Prostate gland (tissue), 2 donors: ENCODE data around the gene CAMSAP1. TPM values are rescaled to one million over a fixed set of nuclear protein-coding genes. Genes with fewer than 3 reads are reported as not detected.

Experiments
- DNase-seq: peaks from one replicate; pipeline ENCODE4 v3.0.0-alpha.2; 2019; ENCODE audit warnings: low spot score
- H3K27ac ChIP-seq, 2 donors: fragments of 200-600 bp; sonication (generic); 2 replicates each; pipeline ENCODE4 v1.5.1; 2017 to 2019
- H3K27me3 ChIP-seq: fragments of 200-600 bp; sonication (generic); replicated peaks from 2 replicates; pipeline ENCODE4 v1.5.1; 2019; ENCODE audit not compliant: insufficient read depth
- H3K36me3 ChIP-seq, 2 donors: fragments of 200-600 bp; sonication (generic); 1 replicate in 1 of 2; 2 replicates in 1 of 2; pipeline versions ENCODE4 v1.5.1 to v1.8.1; 2017 to 2019
- H3K4me1 ChIP-seq: fragments of 200-600 bp; sonication (generic); replicated peaks from 2 replicates; pipeline ENCODE4 v1.5.1; 2019
- H3K4me3 ChIP-seq, 2 donors: fragments of 200-600 bp; sonication (generic); 2 replicates each; pipeline ENCODE4 v1.5.1; 2017 to 2019
- H3K9me3 ChIP-seq: fragments of 200-600 bp; sonication (generic); 2 replicates; pipeline ENCODE4 v1.5.1; 2017
- CTCF ChIP-seq, 4 experiments: fragments of 200-600 bp in 2 of 4; fragments of 450-650 bp in 2 of 4; sonication (generic) in 2 of 4; IDR thresholded peaks; 1 replicate in 3 of 4; 2 replicates in 1 of 4; pipeline ENCODE4 v1.5.1; 2016 to 2019; ENCODE audit warnings: antibody characterized with exemption in 4 of 4, mild to moderate bottlenecking in 2 of 4, moderate library complexity in 2 of 4
- POLR2A ChIP-seq: fragments of 450-650 bp; IDR thresholded peaks from one replicate; pipeline ENCODE4 v1.6.1; 2016; ENCODE audit warnings: antibody characterized with exemption, mild to moderate bottlenecking
- POLR2AphosphoS5 ChIP-seq: sonication (generic); formaldehyde crosslinking; IDR thresholded peaks from one replicate; pipeline ENCODE4 v1.6.1; 2017; ENCODE audit warnings: antibody characterized with exemption
- WGBS: methylation state at CpG from one replicate; pipeline ENCODE4 v1.1.5; 2018; 5-methylcytosine and 5-hydroxymethylcytosine counted together
- intact Hi-C: fragments of 100-400 bp; cut with DNase I; formaldehyde crosslinking; loops from one replicate; pipeline ENCODE4 v1.14.2; 2022
- total RNA-seq, 2 donors: library from RNA; depleted of rRNA; stranded (reverse); fragments of >200 nt; gene quantifications; one replicate each; pipeline ENCODE4 v1.1.0, GENCODE V29; 2016

CAMSAP1 gene
- total RNA-seq, 2 donors from 2014 or later: 28.3 to 86.6 TPM

- no peak overlapping the region for H3K4me3 ChIP-seq
- no peaks in the 10 kb centered on the region for H3K27me3 ChIP-seq
- H3K9me3 ChIP-seq: no peaks in the 10 kb centered on the region
- intact Hi-C loops: no loop called here
- H3K36me3 ChIP-seq: peaks cover 10 to 23% of the 10 kb centered on the region in 2 donors
- H3K4me1 ChIP-seq: no peaks in the 10 kb centered on the region
- 93% methylated on average over 13 of the region's 13 CpGs for WGBS
- DNase-seq: no peak
- H3K27ac ChIP-seq: no peak overlapping the region
- TF ChIP-seq POLR2A: no peak
- TF ChIP-seq CTCF (IDR thresholded peaks at IDR 0.05): no peak
- TF ChIP-seq POLR2AphosphoS5: no peak
These were observed 94.4 kb downstream of the CAMSAP1 start for GRCh38 chr9:135812961-135813360.

GRCh38 chr9:135811801-135812200 is 95.5 kb downstream of the CAMSAP1 start:
- Histone ChIP-seq H3K36me3 (peaks cover 8 to 20% of the 10 kb centered on the region in 2 donors), H3K4me3 (no peak overlapping the region), H3K4me1 (no peaks in the 10 kb centered on the region), H3K27me3 (no peaks in the 10 kb centered on the region), H3K9me3 (no peaks in the 10 kb centered on the region), H3K27ac (no peak overlapping the region)
- TF ChIP-seq POLR2A: no peak
- TF ChIP-seq POLR2AphosphoS5: no peak
- no peak for TF ChIP-seq CTCF (IDR thresholded peaks at IDR 0.05)
- 83% methylated on average over 11 of the region's 11 CpGs for WGBS
- DNase-seq: no peak
- intact Hi-C loops: no loop called here

GRCh38 chr9:135810806-135811575 is 96.4 kb downstream of the CAMSAP1 start:
- H3K27me3 ChIP-seq: no peaks in the 10 kb centered on the region
- H3K4me3 ChIP-seq: no peak overlapping the region
- TF ChIP-seq POLR2AphosphoS5 (no peak), CTCF (IDR thresholded peaks at IDR 0.05) (no peak), POLR2A (no peak)
- no peak overlapping the region for H3K27ac ChIP-seq
- 93% methylated on average over 23 of the region's 23 CpGs for WGBS
- peaks cover 5 to 13% of the 10 kb centered on the region in 2 donors for H3K36me3 ChIP-seq
- H3K4me1 ChIP-seq: no peaks in the 10 kb centered on the region
- no peak for DNase-seq
- intact Hi-C loops: no loop called here
- H3K9me3 ChIP-seq: no peaks in the 10 kb centered on the region

GRCh38 chr9:135809166-135809565 is 98.2 kb downstream of the CAMSAP1 start:
- intact Hi-C loops: no loop called here
- no peak for DNase-seq
- H3K9me3 ChIP-seq: no peaks in the 10 kb centered on the region
- H3K27me3 ChIP-seq: no peaks in the 10 kb centered on the region
- no peak overlapping the region for H3K4me3 ChIP-seq
- no peak overlapping the region for H3K27ac ChIP-seq
- no peaks in the 10 kb centered on the region for H3K4me1 ChIP-seq
- WGBS: 75% methylated on average over 10 of the region's 10 CpGs
- TF ChIP-seq CTCF (IDR thresholded peaks at IDR 0.05) (no peak), POLR2A (no peak), POLR2AphosphoS5 (no peak)
- peaks cover 5 to 6% of the 10 kb centered on the region in 2 donors for H3K36me3 ChIP-seq

- Histone ChIP-seq H3K9me3 (no peaks in the 10 kb centered on the region), H3K36me3 (no peaks in the 10 kb centered on the region), H3K27me3 (no peaks in the 10 kb centered on the region), H3K4me1 (no peaks in the 10 kb centered on the region), H3K27ac (no peak overlapping the region), H3K4me3 (no peak overlapping the region)
- no peak for TF ChIP-seq CTCF (IDR thresholded peaks at IDR 0.05)
- no peak for TF ChIP-seq POLR2AphosphoS5
- no peak for DNase-seq
- 92% methylated on average over 22 of the region's 22 CpGs for WGBS
- intact Hi-C loops: no loop called here
These were observed 101.8 kb downstream of the CAMSAP1 start for GRCh38 chr9:135805422-135806022.
